ENCODE results near the gene UNC50. TPM values are rescaled to one million over a fixed set of nuclear protein-coding genes. Genes with fewer than 3 reads are reported as not detected.

UNC50 gene
- total RNA-seq, 1 donor from 2014 or later = 43.0 TPM

DNA sequence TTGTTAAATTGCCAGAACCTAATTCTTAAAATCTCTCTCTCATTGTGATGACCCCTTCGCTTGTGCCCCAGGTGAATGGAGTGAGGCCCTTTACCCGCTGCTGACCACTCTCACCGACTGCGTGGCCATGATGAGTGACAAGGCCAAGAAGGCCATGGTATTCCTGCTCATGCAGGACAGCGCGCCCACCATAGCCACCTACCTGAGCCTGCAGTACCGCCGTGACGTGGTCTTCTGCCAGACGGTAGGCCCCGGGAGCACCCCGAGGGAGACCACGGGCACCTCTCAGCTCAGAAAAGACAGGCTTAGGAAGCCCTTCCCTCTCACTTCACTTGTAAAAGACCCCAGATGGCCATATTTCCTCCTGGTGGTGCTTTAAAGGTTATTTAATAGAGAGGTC lies 45.0 kb upstream of the UNC50 start:
- TF ChIP-seq, protein P1, sequence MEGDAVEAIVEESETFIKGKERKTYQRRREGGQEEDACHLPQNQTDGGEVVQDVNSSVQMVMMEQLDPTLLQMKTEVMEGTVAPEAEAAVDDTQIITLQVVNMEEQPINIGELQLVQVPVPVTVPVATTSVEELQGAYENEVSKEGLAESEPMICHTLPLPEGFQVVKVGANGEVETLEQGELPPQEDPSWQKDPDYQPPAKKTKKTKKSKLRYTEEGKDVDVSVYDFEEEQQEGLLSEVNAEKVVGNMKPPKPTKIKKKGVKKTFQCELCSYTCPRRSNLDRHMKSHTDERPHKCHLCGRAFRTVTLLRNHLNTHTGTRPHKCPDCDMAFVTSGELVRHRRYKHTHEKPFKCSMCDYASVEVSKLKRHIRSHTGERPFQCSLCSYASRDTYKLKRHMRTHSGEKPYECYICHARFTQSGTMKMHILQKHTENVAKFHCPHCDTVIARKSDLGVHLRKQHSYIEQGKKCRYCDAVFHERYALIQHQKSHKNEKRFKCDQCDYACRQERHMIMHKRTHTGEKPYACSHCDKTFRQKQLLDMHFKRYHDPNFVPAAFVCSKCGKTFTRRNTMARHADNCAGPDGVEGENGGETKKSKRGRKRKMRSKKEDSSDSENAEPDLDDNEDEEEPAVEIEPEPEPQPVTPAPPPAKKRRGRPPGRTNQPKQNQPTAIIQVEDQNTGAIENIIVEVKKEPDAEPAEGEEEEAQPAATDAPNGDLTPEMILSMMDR (conservative IDR thresholded peaks at IDR 0.05; ENCODE audit: low read depth, low read length) = no peak
- no peak overlapping the region for H3K4me3 ChIP-seq (ENCODE audit: low read depth, low read length)
- no peak for DNase-seq (ENCODE audit: low read depth)

DNA sequence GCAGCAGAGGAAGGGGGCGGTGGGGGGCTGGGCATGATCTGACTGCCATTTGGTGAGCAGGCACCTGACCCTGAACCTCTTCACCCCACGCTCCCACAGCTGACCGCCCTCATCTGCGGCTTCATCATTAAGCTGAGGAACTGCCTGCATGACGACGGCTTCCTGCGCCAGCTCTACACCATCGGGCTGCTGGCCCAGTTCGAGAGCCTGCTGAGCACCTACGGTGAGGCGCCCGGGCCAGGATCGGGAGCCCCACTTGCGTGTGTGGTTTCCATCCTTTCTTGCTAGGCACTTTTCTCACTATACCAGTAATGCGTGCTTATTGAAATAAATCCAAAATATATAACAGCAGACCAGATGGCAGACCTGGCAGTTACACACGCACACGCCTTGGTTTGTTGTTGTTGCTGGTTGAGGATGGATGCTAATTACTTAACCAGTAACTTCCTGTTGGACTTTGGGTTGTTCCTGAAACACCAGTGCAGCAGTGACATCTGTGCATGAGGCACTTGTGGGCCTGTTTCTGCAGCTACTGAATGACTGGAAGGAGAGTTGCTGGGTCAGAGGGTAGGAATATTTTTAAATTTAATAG lies 43.8 kb upstream of the UNC50 start:
- H3K4me3 ChIP-seq (ENCODE audit: low read depth, low read length) = no peak overlapping the region
- DNase-seq (ENCODE audit: low read depth) = no peak
- TF ChIP-seq, protein P1 (conservative IDR thresholded peaks at IDR 0.05; ENCODE audit: low read depth, low read length) = no peak

GRCh38 chr2:98565286-98565860 lies 43.0 kb upstream of the UNC50 start:
- TF ChIP-seq, protein P1 (conservative IDR thresholded peaks at IDR 0.05; ENCODE audit: low read depth, low read length) = no peak
- DNase-seq (ENCODE audit: low read depth) = no peak
- H3K4me3 ChIP-seq (ENCODE audit: low read depth, low read length) = no peak overlapping the region

DNA sequence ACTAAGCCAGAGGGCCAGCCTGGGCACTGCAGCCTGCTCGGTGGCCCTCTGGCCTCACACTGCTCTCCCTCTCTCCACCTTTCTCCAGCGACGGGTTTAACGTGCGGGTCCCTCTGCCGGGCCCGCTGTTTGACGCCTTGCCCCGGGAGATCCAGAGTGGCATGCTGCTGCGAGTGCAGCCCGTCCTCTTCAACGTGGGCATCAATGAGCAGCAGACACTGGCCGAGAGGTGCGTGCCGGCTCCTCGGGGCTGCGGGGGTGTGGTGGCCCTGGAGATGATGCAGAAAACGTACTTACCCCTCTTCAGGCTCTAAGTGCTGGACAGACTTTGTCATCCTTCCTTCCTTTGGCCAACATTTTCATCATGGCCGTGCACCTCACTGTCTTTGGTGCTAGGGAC lies 42.4 kb upstream of the UNC50 start:
- no peak overlapping the region for H3K4me3 ChIP-seq (ENCODE audit: low read depth, low read length)
- TF ChIP-seq, protein P1 (conservative IDR thresholded peaks at IDR 0.05; ENCODE audit: low read depth, low read length) = no peak
- no peak for DNase-seq (ENCODE audit: low read depth)

GRCh38 chr2:98568161-98568956 lies 40.0 kb upstream of the UNC50 start:
- TF ChIP-seq, protein P1 (conservative IDR thresholded peaks at IDR 0.05; ENCODE audit: low read depth, low read length) = no peak
- H3K4me3 ChIP-seq (ENCODE audit: low read depth, low read length) = no peak overlapping the region
- no peak for DNase-seq (ENCODE audit: low read depth)

GRCh38 chr2:98569197-98569793 lies 39.1 kb upstream of the UNC50 start:
- TF ChIP-seq, protein P1 (conservative IDR thresholded peaks at IDR 0.05; ENCODE audit: low read depth, low read length) = peak; percentile 91
- DNase-seq (ENCODE audit: low read depth) = no peak
- no peak overlapping the region for H3K4me3 ChIP-seq (ENCODE audit: low read depth, low read length)
